AG20443 (cell line): Measurements from ENCODE around the gene S100A4.
A peak's percentile ranks its signal among the peaks of the same experiment; 100 is the strongest.
"Not testable (repeated sequence)": the region's sequence is repeated elsewhere in the genome, so short reads cannot be mapped to it uniquely, and the experiment has no call there.

Experiments used
- DNase-seq: peaks from one replicate; pipeline ENCODE4 v3.0.0; 2012; ENCODE audit warnings: low spot score, mixed read lengths

S100A4 gene

DNA sequence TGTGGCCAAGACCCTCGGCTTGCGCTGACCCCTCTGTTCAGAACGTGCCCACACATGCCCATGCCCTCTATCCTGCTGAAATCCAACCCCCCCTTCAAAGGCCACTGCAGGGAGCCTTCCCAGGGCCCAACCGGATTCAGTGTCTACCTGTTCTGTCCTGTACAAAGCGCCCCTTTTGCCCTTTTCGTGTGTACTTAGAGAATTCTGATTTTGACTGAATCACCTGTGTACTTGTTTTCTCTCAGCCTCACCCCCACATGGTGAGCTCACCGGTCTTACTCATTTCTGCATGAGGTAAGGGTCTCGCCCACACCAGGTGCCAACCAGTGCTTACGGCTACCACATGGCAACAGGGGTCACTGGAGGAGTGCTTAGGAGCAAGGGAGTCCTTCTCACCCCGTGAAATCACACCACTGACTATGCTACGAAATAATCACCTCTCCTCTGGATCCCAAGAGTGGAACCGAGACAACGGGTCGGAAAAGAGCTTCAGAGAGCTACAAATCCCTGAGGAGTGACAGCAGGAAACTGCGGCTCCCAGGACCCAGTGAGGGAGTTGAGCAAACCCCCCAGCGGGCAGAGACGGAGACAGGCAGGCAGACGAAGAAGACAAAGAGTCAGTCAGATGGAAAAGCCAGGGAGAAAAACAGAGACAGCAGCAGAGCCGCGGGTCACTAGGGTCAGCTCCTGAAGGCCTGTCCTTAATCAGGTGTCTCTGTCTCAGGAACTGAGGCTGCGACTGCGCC is 22.2 kb upstream of the S100A4 start:
- DNase-seq: no peak

GRCh38 chr1:153566414-153567371 is 21.1 kb upstream of the S100A4 start:
- peak; percentile 98 for DNase-seq

DNA sequence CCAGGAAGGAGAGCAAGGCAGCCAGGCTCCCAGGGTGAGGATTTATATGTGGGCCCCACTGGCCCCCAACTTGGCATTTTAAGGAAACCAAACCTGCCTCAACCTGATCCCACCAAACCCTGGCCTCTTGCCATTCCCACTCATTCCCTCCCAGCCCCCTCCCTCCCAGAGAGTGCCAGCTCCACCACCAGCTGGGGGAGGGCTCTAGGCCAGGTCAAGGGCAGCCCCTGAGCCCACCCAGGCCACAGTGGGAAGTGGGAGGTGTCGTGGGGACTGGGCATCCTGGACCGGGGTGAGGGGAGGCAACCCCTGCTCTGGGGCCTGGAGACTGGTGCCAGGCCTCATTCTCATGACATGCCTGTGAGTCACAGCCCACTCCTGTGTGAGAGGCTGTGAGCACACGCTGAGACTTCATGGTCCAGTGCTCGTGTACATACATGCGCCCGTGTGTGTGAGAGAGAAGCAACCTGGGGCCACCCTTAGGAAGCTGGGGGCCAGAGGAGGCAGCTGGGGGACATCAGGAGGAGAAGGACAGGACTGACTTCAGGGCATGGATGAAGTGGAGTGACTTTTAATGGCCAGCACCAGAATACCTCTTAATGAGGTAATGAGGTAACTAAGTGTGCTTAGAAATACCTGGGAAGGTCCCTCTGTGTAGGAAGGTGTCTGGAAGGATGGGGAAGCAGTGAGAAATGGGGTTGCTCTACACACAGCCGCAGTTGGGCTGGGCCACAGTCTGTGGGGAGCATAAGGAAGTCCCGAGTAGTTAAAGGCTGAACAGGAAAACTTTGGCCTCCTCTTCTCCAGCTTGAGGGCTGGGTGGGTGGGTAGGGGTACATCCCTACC is 20.1 kb upstream of the S100A4 start, which contains the start of gene S100A2:
Gene S100A2, minus strand, starts transcription at position 316 of the 846 bp plus-strand sequence. CDS start 1,967 bp downstream, outside the sequence.
- DNase-seq: peak; percentile 92

- DNase-seq: no peak
Measured at GRCh38 chr1:153563991-153564390, 18.4 kb upstream of the S100A4 start.

DNA sequence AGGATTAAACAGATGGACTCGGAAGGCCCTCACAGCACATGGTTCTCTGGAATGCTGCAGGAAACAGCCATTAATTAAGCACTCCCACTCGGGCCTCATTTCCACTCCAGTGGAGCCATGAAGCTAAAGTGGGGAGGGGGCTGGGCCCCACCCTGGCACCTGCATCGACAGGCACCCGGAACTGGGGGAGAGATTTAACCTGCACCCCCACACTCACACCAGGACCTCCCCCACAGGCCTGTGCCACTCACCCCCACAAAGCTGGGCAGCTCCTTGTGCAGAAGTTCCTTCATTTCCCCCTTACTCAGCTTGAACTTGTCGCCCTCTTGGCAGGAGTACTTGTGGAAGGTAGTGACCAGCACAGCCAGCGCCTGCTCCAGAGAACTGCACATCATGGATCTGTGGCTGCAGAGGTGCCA is 17.9 kb upstream of the S100A4 start:
- DNase-seq: no peak

- DNase-seq: not testable (repeated sequence)
Measured at GRCh38 chr1:153562021-153562420, 16.4 kb upstream of the S100A4 start.

- no peak for DNase-seq
Measured at GRCh38 chr1:153561466-153561985, 15.9 kb upstream of the S100A4 start.

DNA sequence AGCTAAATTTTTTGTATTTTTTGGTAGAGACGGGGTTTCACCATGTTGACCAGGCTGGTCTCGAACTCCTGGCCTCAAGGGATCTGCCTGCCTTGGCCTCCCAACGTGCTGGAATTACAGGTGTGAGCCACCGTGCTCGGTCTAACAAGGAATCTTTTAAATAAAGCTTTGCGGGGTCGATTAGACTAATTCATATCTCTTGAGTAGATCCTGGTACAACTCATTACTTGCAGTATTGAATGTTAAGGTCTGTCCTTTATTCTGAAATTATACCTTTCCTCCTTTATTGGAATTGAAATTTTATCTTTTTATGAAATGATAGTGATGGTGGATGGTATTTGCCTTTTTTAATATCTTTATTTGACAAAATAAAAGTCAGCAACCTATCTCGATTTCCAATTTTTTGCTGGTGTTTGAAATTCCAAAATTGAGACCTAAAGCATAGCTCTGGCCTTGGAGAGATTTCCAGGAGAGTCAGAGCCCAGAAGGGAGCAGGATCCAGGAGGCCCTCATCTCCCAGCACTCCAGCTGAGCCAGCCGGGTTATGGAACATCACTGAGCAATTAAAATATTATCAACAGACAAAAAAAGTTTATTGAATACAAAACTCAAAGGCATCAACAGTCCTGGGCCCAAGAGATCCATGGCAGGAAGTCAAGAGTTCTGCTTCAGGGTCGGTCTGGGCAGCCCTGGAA is 15.3 kb upstream of the S100A4 start:
- no peak for DNase-seq

- DNase-seq: no peak
Measured at GRCh38 chr1:153560241-153560640, 14.6 kb upstream of the S100A4 start.

GRCh38 chr1:153557877-153558276 is 12.3 kb upstream of the S100A4 start:
- DNase-seq: no peak

DNA sequence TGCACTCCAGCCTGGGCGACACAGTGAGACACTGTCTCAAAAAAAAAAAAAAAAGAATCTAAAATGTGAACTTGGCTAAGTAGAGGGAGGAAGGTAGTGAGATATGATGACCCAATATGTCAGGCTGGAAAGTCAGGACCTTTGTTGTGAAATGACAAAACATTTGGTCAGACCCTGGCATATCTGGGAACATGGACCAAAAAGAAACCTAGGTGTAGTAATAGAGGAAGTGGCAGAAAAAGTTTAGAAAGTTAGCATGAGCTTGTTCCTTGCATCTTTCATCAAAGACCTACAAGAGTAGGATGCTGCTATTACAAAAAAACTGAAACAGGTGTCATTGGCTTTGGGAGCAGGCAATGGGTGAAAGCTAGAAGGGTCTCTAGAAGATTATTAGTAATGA is 10.7 kb upstream of the S100A4 start:
- DNase-seq: no peak

DNA sequence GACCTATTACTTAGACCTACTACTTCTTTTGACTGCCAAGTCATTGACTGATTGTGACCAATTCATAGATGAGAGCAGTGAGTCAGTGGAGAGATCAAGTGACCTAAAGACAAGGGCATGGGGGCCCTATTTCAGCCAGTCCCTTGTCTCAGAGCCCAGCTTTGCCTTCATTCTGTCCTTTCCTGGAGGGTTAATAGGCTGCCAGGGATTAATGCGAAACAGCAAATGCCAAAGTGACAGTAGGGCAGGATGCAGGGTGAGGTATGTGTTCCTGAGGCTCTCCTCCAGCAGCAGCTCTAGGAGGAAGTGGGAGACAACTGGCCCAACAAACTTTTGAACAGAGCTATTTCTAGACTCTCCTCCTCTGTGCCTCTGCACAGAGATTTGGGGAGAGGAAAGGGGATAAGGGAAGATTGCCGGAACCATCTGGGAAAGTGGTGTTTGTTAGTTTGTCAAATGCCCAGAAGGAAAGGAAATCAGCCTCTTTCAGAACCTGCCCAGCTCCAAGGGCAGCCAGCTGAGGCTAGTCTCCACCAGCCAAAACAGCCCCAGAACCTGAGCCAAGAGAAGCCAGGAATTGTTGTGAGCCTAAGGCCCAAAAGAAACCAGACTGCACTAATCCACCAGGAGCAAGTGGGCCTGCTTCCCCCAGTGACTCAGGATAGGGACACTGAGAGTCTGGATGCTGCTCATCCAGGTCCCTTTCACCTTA is 8.4 kb upstream of the S100A4 start:
- no peak for DNase-seq

DNA sequence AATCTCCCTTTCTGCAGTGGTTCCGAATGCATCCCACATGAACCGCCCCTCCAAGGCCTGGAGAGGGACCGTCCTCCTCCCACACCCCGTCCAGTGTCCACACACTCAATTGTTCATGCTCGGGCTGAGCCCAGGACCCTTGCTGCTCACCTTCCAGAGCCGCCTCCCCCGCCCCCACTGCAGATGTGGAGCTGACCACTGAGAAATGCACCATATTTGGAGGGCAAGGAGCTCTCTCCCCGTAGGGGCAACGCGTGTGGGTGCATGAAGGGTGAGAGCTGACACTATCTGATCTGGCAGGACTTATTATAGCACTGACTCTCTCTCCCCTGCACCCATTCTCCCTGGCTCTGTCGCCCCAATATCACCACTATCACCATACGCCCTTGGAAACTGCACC is 7.5 kb upstream of the S100A4 start:
- DNase-seq: no peak

GRCh38 chr1:153552335-153552734 is 6.7 kb upstream of the S100A4 start:
- no peak for DNase-seq

- no peak for DNase-seq
Measured at GRCh38 chr1:153550827-153551500, 5.4 kb upstream of the S100A4 start.

- no peak for DNase-seq
Measured at GRCh38 chr1:153550398-153550758, 4.8 kb upstream of the S100A4 start.

GRCh38 chr1:153549741-153550397 is 4.3 kb upstream of the S100A4 start:
- DNase-seq: no peak

- DNase-seq: peak; percentile 90
Measured at GRCh38 chr1:153548722-153549688, 3.4 kb upstream of the S100A4 start, which contains the start of gene S100A3. S100A3 (minus strand) TSS chr1:153549258; CDS start chr1:153548485, 773 bp downstream.
